Stimulated activated CD4-positive, alpha-beta T cell treated with anti-CD3 and anti-CD28 coated beads, Interleukin-2, amount 100 ng/mL, for 48 hours (primary cell): ENCODE measurements around the gene KLHL1.

Experiments used
- DNase-seq, 2 donors: peaks; one replicate each; pipeline ENCODE4 v3.0.0-alpha.2; 2020

Gene KLHL1

DNA sequence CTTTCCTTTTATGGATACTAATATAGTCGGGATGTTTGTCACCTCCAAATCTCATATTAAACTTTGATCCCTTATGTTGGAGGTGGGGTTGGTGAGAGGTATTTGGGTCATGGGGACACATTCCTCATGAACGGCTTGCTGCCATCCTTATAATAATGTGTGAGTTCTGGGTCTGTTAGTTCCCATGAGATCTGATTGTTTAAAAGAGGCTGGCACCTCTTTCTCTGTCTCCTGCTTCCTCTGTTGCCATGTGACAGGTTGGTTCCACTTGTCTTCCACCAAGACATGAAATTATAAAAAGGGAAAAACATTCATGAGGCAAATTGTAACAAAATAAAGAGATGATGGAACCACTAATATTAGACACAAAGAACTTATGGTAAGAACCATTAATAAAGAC is 108.4 kb downstream of the KLHL1 start:
- DNase-seq = no peak

DNA sequence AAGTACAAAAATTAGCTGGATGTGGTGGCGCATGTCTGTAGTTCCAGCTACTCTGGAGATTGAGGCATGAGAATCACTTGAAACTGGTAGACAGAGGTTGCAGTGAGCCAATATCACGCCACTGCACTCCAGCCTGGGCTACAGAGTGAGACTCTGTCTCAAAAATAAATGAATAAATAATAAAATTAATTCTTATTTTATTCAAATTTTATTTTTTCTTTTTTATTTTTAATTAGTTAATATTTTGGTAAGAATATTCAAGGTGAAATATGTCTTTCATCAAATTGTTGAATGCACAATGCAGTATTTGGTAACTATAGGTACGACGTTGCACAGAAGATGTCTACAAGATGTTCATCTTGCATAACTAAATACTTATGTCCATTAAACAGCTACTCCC is 111.2 kb downstream of the KLHL1 start:
- DNase-seq = no peak

DNA sequence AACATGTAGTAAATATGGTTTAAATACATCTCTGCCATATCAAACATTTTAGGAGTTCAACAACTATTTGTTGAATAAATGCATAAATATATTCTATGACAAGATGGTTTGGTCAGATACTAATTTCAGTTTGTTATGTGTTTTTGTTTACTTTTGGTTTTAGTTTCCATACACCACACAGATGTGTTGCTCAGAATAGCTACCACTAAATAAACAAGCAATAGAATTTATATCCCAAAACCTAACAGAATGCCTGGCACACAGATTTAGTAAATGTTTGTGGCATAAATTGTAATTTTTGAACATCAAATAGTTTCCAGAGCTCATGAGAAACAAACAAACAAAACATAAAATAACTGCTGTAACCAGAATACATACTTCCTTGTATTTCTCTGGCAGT is 127.5 kb downstream of the KLHL1 start:
- DNase-seq = no peak

DNA sequence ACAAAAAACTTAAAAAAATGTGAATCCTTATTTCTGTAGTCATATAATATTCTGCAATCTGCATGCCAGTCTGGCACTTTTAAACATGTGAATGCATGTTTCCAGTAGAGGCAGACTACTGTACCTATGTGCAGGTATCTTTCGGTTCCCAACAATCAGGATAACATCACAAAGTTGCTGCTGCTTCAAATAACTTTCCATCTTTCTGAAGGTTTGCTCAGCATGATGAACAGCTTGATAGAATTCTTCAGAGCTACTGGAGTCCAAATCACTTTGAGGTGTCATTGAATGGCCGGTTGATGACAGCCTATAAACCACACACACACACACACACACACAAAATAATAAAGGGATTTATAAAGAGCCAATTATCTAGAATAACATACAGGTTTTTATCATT is 132.8 kb downstream of the KLHL1 start:
- no peak for DNase-seq

GRCh38 chr13:69970520-69970919 is 137.7 kb downstream of the KLHL1 start:
- DNase-seq = no peak

DNA sequence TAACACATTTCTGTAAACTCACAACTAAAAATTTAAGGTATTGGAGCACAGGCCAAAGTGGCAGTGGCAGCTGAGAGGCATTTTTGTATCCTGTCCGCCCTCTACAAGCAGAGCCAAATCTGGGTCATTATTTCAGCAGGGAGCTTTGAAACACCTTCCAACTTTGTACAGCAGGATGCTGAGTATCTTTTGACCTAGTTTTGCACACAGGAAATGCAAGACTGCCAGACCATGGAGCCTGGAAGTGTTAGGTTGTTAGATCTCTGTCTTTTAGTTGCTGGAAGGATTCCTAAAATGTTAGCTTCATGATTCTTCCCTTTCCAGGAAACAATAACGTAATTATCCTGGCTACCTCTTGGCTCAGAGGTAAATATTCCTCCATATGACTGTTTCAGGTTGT is 149.2 kb downstream of the KLHL1 start:
- no peak for DNase-seq

GRCh38 chr13:69956839-69957238 is 151.4 kb downstream of the KLHL1 start:
- no peak for DNase-seq

DNA sequence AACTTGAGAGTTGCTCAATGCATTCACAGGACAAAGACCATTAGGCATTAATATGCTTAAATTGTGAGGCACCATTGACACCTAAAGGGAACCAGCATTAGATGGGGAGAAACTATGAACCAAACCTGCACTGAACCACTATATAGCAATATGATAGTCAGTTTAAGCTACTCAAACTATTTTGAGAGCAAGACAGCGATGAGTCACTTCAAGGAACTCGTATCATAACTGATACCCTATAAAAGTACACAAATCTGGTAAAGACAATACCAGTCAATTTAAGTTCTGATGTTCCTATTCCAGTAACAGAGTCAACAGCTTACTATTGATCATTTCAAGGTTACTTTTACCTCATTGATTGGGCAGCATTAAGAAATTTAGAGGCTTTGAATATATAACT is 151.9 kb downstream of the KLHL1 start:
- DNase-seq = no peak

- DNase-seq = no peak
Observed at GRCh38 chr13:69955271-69955670, 153.0 kb downstream of the KLHL1 start.

GRCh38 chr13:69951412-69951811 is 156.8 kb downstream of the KLHL1 start:
- DNase-seq = no peak

- DNase-seq = no peak
Observed at GRCh38 chr13:69950160-69950559, 158.1 kb downstream of the KLHL1 start.

DNA sequence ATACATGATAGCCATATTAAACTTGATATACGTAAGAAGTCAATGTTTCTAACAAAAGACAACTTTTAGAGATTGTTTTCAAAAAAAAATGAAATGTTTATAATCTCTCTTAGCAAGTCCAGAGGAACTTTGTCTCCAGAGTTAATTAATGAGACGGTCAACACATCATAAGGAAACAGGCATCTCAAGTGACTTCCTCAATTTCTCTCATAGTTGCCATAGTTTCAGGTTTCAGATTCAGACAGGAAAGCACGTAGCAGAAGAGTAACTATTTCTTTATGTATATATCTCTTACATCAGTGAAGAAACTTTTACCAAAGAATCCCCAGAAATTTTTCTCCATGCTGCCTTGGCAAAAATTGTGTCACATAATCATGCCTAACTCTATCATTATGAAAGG is 160.2 kb downstream of the KLHL1 start:
- DNase-seq = no peak

DNA sequence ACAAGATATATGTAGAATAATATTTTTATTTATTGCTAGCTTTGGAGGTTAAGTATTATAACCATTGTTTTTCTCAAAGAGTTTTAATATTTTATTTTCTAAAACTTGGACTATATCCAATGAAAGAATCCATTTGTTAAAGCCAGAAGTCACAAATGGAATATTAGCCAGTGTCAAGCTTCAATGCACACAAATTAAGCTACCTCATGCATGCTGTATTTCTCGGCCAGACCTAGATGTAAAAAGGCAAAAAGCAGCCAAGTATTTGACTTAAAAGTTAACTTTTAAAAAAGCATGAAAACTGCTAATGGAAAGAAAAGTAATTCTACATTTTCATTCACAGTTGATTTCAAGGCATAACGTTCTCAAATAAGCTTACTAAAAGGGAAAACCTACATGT is 160.7 kb downstream of the KLHL1 start:
- no peak for DNase-seq

GRCh38 chr13:69946511-69946910 is 161.7 kb downstream of the KLHL1 start:
- DNase-seq = no peak

- no peak for DNase-seq
Observed at GRCh38 chr13:69935043-69935442, 173.2 kb downstream of the KLHL1 start.

- no peak for DNase-seq
Observed at GRCh38 chr13:69928262-69928661, 180.0 kb downstream of the KLHL1 start.

DNA sequence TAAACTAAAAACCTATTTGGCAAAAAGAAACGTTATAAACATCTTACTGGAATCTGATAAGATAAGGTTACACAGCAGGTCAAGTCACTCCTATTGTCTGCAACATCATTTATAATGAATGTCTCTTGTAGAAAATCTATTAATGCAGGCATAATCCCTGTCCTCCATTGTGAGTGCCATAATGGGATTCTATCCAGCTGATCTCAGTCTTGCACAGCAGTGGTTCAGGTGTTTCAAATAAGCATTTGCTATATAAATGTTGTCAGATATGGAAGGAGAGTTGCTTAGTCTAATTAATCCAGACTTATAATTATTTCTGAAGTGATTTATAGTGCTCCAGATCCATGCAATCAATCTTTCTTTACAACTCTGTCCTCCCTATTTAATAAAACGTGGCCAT is 187.1 kb downstream of the KLHL1 start:
- DNase-seq = no peak

- DNase-seq = no peak
Observed at GRCh38 chr13:69912630-69913029, 195.6 kb downstream of the KLHL1 start.

DNA sequence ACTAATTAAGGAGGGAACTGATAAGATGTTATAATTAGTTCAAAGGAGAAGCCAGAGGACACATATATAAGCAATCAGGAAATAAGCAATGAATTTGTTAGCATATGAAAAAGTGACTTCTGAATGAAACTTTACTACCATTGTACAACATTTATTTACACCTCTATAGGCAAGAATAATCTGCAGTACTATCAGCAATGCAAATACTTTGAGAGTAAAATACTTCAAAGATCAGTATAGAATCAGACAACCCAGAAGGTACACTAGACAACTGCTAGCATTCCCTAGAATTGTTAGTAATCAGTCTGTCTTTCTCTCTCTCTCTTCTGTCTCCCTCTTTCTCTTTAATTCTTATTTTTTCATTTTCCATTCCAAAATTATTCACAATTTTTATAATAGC is 197.5 kb downstream of the KLHL1 start:
- DNase-seq = no peak

- DNase-seq = no peak
Observed at GRCh38 chr13:69904784-69905183, 203.5 kb downstream of the KLHL1 start.

DNA sequence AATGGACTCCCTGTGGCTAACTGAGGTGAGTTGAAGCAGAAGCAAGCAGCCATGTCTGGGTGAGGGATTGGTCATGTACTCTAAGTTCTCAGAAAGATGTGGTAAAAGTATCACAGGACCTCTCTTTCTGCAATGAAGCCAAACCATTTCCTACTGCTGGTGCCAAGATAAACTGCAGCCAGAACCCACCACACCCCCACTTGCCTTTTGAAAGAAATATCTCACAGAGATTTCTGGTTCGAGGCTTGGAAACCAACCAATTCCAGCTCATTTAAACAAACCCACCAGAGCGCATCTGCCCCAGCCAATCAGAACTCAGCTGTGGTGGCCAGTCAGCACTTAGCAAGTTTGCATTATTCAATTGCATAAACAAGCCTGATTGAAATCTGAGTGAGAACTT is 205.2 kb downstream of the KLHL1 start:
- no peak for DNase-seq

GRCh38 chr13:69882451-69882850 is 225.8 kb downstream of the KLHL1 start:
- no peak for DNase-seq

DNA sequence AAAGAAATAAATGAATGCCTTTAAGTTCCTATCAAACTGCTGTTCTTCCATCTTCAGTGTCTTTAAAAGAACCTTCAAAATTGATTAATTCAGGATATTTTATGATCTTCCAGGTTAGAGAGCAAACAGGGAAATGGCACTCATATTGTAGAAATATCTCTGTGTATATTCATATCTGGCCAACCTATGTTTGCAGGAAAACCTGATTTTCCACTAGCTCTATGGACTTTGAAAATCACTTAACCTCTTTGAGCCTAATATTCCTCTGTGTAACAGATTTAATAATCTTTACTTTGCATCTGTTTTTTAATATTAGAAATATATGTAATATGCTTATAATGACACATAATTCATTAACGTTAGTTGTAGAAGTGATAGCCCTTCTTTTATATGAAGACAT is 228.3 kb downstream of the KLHL1 start:
- DNase-seq = no peak

DNA sequence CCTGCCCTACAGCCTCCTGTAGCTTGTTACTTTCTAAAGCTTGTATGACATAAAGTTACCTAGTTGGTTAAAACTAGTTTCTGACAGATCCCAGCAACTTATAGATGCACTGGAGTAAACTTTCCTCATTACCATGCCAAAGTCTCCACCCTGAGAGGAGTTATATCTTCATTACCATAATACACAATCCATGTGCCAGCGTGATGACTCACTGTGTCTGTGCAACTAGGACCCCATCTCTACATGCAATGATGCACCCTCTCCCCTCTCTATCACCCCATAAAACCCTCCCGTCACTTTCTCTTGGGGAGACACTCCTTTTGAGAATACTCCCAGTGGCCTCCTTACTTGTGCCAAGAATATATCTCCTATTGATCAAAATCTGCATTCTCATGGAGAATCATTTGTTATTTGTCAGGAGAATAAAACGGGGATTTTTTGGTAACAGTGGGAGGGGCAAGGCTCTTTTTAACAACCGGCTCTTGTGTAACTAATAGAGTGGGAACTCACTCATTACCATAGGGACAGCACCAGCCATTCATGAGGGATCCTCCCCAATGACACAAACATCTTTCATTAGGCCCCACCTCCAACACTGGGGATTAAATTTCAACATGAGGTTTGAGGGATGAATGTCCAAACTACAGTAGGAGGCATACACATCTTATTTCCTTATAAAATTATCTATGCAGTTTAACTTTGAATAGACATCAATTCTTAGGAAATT is 235.8 kb downstream of the KLHL1 start:
- no peak for DNase-seq

GRCh38 chr13:69866555-69866954 is 241.7 kb downstream of the KLHL1 start:
- no peak for DNase-seq
